GM06990 (cell line): ENCODE measurements around the gene CDX2.

ENCODE experiments used
- DNase-seq: peaks from one replicate; pipeline ENCODE4 v3.0.0-alpha.2; 2011; ENCODE audit not compliant: insufficient read length; ENCODE audit errors: extremely low read depth
- H3K27me3 ChIP-seq: replicated peaks from 2 replicates; pipeline ENCODE4 v1.6.0; 2011; ENCODE audit warnings: low read length; ENCODE audit not compliant: control insufficient read depth, insufficient read depth
- H3K36me3 ChIP-seq: 2 replicates; pipeline ENCODE4 v1.5.1; 2011; ENCODE audit warnings: low read length; ENCODE audit not compliant: control insufficient read depth, insufficient read depth
- H3K4me3 ChIP-seq: replicated peaks from 2 replicates; pipeline ENCODE4 v1.5.1; 2011; ENCODE audit warnings: low read depth, mild to moderate bottlenecking, control low read depth, low read length
- TF ChIP-seq, protein P1 (sequence below): IDR thresholded peaks from 2 replicates; pipeline ENCODE4 v1.5.1; 2011; ENCODE audit warnings: low read length, control low read depth, mild to moderate bottlenecking, inconsistent platforms; ENCODE audit not compliant: insufficient read depth, poor library complexity, severe bottlenecking

CDX2 gene

DNA sequence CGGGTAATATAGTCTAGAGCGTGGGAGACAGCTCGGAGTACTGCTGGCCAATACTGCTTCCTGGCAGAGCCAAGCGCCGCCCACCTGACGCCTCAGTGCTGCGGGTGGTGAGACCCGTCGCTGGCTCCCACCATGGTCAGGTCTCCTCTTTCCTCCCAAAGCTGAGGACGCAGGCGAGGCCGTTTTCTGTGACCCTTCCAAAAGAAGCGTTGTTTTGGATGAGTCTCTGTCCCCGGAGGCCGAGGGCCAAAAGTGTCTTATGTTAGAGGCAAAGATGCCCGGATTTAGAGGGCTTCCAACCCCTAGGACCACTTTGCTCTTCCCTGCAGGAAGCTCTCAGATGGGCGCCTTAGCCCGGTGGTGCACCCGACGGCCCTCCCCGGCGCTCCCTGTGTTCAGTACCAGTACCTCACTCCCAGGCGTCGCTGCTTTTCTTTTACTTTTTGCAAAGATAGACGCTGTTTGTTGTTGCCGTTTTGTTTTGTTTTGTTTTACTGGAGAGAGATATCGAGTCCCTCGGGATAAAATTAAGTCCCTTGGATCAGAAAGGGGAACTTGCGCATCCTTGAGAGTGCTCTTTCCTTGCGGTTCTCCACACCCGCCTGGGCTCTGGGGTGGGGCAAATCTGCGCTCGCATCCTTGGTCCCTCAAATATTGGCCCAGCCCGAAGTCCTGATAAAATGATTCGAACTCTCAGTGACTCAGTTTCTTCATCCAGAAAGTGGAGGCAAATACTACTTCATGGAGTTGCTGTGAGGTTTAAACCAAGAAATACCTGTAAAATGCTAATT is 42.3 kb downstream of the CDX2 start:
- Histone ChIP-seq H3K27me3 (peaks cover 2% of the 10 kb centered on the region), H3K4me3 (no peak overlapping the region), H3K36me3 (no peaks in the 10 kb centered on the region)
- TF ChIP-seq, protein P1, sequence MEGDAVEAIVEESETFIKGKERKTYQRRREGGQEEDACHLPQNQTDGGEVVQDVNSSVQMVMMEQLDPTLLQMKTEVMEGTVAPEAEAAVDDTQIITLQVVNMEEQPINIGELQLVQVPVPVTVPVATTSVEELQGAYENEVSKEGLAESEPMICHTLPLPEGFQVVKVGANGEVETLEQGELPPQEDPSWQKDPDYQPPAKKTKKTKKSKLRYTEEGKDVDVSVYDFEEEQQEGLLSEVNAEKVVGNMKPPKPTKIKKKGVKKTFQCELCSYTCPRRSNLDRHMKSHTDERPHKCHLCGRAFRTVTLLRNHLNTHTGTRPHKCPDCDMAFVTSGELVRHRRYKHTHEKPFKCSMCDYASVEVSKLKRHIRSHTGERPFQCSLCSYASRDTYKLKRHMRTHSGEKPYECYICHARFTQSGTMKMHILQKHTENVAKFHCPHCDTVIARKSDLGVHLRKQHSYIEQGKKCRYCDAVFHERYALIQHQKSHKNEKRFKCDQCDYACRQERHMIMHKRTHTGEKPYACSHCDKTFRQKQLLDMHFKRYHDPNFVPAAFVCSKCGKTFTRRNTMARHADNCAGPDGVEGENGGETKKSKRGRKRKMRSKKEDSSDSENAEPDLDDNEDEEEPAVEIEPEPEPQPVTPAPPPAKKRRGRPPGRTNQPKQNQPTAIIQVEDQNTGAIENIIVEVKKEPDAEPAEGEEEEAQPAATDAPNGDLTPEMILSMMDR = no peak
- no peak for DNase-seq

DNA sequence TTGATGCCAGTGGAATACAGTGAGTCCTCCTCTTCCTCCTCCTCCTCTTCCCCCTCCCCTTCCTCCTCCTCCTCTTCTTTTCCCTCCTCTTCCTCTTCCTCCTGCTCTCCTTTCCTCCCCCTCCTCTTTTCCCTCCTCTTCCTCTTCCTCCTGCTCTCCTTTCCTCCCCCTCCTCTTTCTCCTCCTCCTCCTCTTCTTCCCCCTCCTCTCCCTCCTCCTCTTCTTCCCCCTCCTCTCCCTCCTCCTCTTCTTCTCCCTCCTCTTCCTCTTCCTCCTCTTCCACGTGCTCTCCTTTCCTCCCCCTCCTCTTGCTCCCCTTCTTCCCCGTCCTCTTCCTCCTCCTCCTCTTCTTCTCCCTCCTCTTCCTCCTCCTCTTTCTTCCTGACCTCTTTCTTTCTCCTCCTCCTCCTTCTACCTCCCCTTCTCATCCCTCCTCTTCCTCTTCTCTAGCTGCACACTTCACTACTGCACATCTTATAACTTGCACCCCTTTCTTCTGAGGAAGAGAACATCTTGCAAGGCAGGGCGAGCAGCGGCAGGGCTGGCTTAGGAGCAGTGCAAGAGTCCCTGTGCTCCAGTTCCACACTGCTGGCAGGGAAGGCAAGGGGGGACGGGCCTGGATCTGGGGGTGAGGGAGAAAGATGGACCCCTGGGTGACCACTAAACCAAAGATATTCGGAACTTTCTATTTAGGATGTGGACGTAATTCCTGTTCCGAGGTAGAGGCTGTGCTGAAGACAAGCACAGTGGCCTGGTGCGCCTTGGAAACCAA is 43.7 kb downstream of the CDX2 start:
- Histone ChIP-seq H3K36me3 (no peaks in the 10 kb centered on the region), H3K27me3 (peaks cover 2% of the 10 kb centered on the region), H3K4me3 (no peak overlapping the region)
- no peak for DNase-seq
- TF ChIP-seq, protein P1 = no peak

DNA sequence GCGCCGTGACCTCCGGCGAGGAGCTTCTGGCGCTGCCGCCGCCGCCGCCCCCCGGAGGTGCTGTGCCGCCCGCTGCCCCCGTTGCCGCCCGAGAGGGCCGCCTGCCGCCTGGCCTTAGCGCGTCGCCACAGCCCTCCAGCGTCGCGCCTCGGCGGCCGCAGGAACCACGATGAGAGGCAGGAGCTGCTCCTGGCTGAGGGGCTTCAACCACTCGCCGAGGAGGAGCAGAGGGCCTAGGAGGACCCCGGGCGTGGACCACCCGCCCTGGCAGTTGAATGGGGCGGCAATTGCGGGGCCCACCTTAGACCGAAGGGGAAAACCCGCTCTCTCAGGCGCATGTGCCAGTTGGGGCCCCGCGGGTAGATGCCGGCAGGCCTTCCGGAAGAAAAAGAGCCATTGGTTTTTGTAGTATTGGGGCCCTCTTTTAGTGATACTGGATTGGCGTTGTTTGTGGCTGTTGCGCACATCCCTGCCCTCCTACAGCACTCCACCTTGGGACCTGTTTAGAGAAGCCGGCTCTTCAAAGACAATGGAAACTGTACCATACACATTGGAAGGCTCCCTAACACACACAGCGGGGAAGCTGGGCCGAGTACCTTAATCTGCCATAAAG is 44.5 kb downstream of the CDX2 start:
- peaks cover 2% of the 10 kb centered on the region for H3K27me3 ChIP-seq

DNA sequence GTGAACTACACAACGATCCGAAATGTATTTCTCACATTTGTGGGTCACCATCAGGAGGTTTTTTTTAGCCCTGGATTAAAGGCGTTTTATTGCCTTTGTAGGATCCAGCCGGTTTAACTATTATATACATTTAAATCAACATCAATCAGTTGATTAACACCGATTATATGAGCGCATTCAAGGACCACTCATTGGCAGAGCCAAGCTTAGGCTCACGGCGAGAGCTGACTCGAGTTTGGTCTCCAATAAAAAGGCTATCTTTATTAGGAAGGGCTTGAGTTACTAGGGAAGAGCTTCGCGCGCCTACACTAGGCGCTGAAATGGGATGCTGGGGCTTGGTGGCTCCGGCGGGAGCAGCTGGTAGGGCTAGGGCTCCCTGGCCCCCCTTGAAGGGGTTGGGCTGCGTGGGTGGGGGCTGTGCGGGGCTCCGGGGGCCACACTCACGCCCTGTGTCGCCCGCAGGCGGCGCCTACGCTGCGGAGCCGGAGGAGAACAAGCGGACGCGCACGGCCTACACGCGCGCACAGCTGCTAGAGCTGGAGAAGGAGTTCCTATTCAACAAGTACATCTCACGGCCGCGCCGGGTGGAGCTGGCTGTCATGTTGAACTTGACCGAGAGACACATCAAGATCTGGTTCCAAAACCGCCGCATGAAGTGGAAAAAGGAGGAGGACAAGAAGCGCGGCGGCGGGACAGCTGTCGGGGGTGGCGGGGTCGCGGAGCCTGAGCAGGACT is 45.2 kb downstream of the CDX2 start:
- no peaks in the 10 kb centered on the region; the same call in 1 of the 2 replicates for H3K27me3 ChIP-seq
- H3K4me3 ChIP-seq = no peak overlapping the region
- TF ChIP-seq, protein P1 = no peak
- no peak for DNase-seq
- H3K36me3 ChIP-seq = no peaks in the 10 kb centered on the region

More for the DNA sequence above, 44.5 kb downstream of the CDX2 start:
- no peak for DNase-seq
- Histone ChIP-seq H3K36me3 (no peaks in the 10 kb centered on the region), H3K4me3 (no peak overlapping the region)
- TF ChIP-seq, protein P1 = no peak

DNA sequence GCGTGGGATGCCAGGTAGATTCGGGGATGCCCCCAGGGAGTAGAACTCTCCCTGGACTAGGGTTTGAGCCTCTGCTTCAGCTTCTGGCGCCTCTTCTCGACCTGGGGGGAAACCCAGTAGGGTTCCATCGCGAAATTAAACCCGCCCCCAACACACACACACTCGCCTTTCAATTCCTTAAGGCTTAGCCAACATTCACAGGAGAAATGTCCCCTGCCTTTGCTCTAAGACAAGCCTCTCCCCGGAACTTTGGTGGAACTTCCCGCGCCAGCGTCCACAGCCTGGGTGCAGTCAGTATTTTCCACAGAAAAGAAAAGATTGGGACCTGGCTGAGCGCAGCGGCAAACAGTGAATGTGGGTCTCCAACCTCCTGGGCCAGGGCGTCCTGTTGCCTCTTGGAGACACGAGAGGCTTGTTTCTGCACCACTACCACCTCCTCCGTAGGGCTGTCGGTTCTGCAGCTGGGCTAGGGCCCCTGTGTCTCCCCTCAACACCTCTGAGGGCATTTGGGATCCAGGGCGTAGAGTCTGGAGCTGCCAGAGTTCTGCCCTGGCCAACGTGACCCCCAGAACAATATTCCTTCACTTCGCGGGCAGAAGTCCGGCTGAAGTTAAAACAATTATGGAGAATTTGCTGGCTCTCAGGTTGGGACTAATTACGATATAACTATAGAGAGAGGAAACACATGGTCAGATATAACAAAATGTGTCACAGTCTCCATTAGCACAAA is 46.1 kb downstream of the CDX2 start:
- TF ChIP-seq, protein P1 = no peak
- DNase-seq = no peak
- Histone ChIP-seq H3K4me3 (no peak overlapping the region), H3K36me3 (no peaks in the 10 kb centered on the region), H3K27me3 (no peaks in the 10 kb centered on the region; the same call in 1 of the 2 replicates)
